ENCODE measurements around the gene TACR1. TPM values are rescaled to one million over a fixed set of nuclear protein-coding genes. Genes with fewer than 3 reads are reported as not detected.

Gene TACR1
- polyA plus RNA-seq, 1 of the 3 experiments (the other 2 are of a cell fraction) = under 0.01 TPM

DNA sequence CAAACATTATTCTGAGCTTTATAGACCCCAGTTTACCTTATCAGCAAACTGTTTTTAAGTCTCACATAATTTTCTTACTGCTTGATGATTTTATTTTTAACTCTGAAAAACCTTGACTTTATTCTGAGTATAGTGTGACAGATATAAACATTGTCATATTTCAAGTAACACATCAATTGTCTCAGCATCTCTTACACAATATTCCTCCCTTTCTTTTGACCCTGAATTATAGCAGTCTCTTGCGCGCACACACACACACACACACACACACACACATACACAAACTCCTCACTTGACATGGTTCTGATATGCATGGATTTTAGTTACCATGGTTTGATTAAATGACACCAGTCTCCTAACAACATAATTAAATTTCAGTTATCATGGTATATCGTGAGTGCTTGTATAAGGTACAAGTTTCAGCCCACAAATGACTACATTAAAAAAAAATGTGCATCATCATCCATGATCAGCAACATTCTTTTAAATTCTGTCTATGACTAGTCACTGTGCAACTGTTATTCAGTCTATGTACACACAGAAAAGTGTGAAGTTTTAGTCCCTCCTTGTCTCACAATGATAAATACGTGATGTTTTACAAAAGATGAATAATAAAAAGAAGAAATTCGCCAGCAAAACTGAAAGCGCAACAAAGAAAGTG, 39.5 kb upstream of the TACR1 start:
- H3K36me3 ChIP-seq (replicated peaks in 1 of 2; ENCODE audit: control insufficient read depth in 1 of 2, insufficient read depth in 2 of 2, low read length in 1 of 2) = no peaks in the 10 kb centered on the region
- H3K9ac ChIP-seq = no peak overlapping the region
- H3K9me3 ChIP-seq = peaks cover 7% of the 10 kb centered on the region; the same call in 1 of the 2 replicates
- ChIA-PET CTCF (interaction anchor here (1.3 to 1.8 kb wide), 2 partner anchors 10 to 146 kb away, joined by 4 to 6 read pairs; no protein-coding TSS in a partner anchor), POLR2A (no interaction called here)
- no peaks in the 10 kb centered on the region for H3F3A ChIP-seq (replicated peaks; ENCODE audit: insufficient read depth)
- WGBS (ENCODE audit: low lambda C conversion rate) = 51% methylated on average over 6 of the region's 6 CpGs
- no peaks in the 10 kb centered on the region for H3K9me2 ChIP-seq
- DNase-seq = no peak
- no peaks in the 10 kb centered on the region; a peak in 1 of 4 replicates for H3K4me1 ChIP-seq (ENCODE audit: control insufficient read depth in 1 of 2, insufficient read depth in 2 of 2, low read depth in 1 of 2, low read length in 1 of 2)
- H3K4me2 ChIP-seq = peak overlapping the region; percentile 14; the same call in 1 of the 2 replicates
- no peaks in the 10 kb centered on the region for H4K20me1 ChIP-seq (ENCODE audit: insufficient read depth)
- H3K79me2 ChIP-seq (ENCODE audit: insufficient read depth) = no peaks in the 10 kb centered on the region
- no peak overlapping the region for H2AFZ ChIP-seq (ENCODE audit: low read depth)
- H3K27ac ChIP-seq (ENCODE audit: low read depth in 2 of 2, low read length in 1 of 2) = no peak overlapping the region
- TF ChIP-seq JUND (IDR thresholded peaks at IDR 0.05) (0 out of 2 replicates have a peak, but pooled peaks have one; percentile 21), RXRA (IDR thresholded peaks at IDR 0.05; ENCODE audit: borderline replicate concordance, low read depth) (no peak)
- no peaks in the 10 kb centered on the region for H3K27me3 ChIP-seq (ENCODE audit: insufficient read depth)
- no peak overlapping the region for H3K4me3 ChIP-seq (ENCODE audit: low read depth in 2 of 2, low read length in 1 of 2)

DNA sequence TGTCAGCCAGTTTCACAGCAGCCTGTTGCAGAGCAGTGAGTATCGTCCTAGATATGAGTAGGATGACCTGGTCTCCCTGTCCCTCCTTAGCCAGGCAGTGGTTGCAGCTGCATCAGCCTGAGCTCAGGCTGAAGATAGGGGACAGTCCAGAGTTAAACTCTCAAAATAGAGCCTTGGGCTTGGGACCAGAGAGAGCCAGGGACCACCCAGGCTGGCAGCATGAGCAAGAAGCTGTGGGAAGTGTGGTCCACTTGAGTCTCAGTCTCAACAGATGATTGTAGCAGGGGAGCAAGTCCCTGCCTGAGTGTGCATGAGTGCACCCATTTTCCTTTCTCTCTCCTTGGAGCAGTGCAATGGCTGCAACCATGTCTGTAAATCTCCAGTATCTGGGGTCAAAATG, 38.0 kb upstream of the TACR1 start:
- H3K27me3 ChIP-seq (ENCODE audit: insufficient read depth) = no peaks in the 10 kb centered on the region
- CTCF ChIA-PET = interaction anchor here (1.8 kb wide), 1 partner anchor 8 kb away, joined by 6 read pairs; no protein-coding TSS in a partner anchor
- peaks cover 6% of the 10 kb centered on the region; the same call in 1 of the 2 replicates for H3K9me3 ChIP-seq
- no peak for TF ChIP-seq RCOR1 (IDR thresholded peaks at IDR 0.05; ENCODE audit: low read length)
- no peak for TF ChIP-seq TCF12 (IDR thresholded peaks at IDR 0.05)
- no peak for TF ChIP-seq EP300 (IDR thresholded peaks at IDR 0.05; ENCODE audit: borderline replicate concordance in 1 of 2, low read depth in 1 of 2, low read length in 1 of 2)
- TF ChIP-seq NRF1 (IDR thresholded peaks at IDR 0.05; ENCODE audit: low read depth, low read length) = no peak
- TF ChIP-seq GABPA (IDR thresholded peaks at IDR 0.05; ENCODE audit: low read depth) = no peak
- no peak for TF ChIP-seq MXI1 (IDR thresholded peaks at IDR 0.05; ENCODE audit: low read depth, low read length)
- TF ChIP-seq, protein P1, sequence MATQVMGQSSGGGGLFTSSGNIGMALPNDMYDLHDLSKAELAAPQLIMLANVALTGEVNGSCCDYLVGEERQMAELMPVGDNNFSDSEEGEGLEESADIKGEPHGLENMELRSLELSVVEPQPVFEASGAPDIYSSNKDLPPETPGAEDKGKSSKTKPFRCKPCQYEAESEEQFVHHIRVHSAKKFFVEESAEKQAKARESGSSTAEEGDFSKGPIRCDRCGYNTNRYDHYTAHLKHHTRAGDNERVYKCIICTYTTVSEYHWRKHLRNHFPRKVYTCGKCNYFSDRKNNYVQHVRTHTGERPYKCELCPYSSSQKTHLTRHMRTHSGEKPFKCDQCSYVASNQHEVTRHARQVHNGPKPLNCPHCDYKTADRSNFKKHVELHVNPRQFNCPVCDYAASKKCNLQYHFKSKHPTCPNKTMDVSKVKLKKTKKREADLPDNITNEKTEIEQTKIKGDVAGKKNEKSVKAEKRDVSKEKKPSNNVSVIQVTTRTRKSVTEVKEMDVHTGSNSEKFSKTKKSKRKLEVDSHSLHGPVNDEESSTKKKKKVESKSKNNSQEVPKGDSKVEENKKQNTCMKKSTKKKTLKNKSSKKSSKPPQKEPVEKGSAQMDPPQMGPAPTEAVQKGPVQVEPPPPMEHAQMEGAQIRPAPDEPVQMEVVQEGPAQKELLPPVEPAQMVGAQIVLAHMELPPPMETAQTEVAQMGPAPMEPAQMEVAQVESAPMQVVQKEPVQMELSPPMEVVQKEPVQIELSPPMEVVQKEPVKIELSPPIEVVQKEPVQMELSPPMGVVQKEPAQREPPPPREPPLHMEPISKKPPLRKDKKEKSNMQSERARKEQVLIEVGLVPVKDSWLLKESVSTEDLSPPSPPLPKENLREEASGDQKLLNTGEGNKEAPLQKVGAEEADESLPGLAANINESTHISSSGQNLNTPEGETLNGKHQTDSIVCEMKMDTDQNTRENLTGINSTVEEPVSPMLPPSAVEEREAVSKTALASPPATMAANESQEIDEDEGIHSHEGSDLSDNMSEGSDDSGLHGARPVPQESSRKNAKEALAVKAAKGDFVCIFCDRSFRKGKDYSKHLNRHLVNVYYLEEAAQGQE (IDR thresholded peaks at IDR 0.05; ENCODE audit: low read depth, low read length) = no peak
- TF ChIP-seq ELF1 (IDR thresholded peaks at IDR 0.05) = no peak
- TF ChIP-seq CHD2 (IDR thresholded peaks at IDR 0.05; ENCODE audit: low read length, partially characterized antibody) = no peak
- no peak for TF ChIP-seq MEF2A (IDR thresholded peaks at IDR 0.05; ENCODE audit: borderline replicate concordance, low read depth)
- TF ChIP-seq EZH2phosphoT487 (IDR thresholded peaks at IDR 0.05; ENCODE audit: borderline replicate concordance, low read depth) = no peak
- TF ChIP-seq, protein P2, sequence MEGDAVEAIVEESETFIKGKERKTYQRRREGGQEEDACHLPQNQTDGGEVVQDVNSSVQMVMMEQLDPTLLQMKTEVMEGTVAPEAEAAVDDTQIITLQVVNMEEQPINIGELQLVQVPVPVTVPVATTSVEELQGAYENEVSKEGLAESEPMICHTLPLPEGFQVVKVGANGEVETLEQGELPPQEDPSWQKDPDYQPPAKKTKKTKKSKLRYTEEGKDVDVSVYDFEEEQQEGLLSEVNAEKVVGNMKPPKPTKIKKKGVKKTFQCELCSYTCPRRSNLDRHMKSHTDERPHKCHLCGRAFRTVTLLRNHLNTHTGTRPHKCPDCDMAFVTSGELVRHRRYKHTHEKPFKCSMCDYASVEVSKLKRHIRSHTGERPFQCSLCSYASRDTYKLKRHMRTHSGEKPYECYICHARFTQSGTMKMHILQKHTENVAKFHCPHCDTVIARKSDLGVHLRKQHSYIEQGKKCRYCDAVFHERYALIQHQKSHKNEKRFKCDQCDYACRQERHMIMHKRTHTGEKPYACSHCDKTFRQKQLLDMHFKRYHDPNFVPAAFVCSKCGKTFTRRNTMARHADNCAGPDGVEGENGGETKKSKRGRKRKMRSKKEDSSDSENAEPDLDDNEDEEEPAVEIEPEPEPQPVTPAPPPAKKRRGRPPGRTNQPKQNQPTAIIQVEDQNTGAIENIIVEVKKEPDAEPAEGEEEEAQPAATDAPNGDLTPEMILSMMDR (IDR thresholded peaks at IDR 0.05) = no peak
- no peak for TF ChIP-seq USF1 (IDR thresholded peaks at IDR 0.05; ENCODE audit: borderline replicate concordance, low read depth)
- TF ChIP-seq GATA2 (CRISPR knock-in tag; IDR thresholded peaks at IDR 0.05) = no peak
- no peak for TF ChIP-seq FOSL2 (IDR thresholded peaks at IDR 0.05; ENCODE audit: borderline replicate concordance, low read depth)
- no peak for TF ChIP-seq POLR2AphosphoS5 (IDR thresholded peaks at IDR 0.05; ENCODE audit: low read depth, low read length)
- TF ChIP-seq JUND (IDR thresholded peaks at IDR 0.05) = no peak
- no peak for TF ChIP-seq YY1 (IDR thresholded peaks at IDR 0.05; ENCODE audit: low read depth)
- no peak overlapping the region for H3K4me2 ChIP-seq
- H3K79me2 ChIP-seq (ENCODE audit: insufficient read depth) = no peaks in the 10 kb centered on the region
- no peak for DNase-seq
- H3K9ac ChIP-seq = no peak overlapping the region
- no peaks in the 10 kb centered on the region for H3F3A ChIP-seq (replicated peaks; ENCODE audit: insufficient read depth)
- H4K20me1 ChIP-seq (ENCODE audit: insufficient read depth) = no peaks in the 10 kb centered on the region
- H3K27ac ChIP-seq (ENCODE audit: low read depth in 2 of 2, low read length in 1 of 2) = no peak overlapping the region
- no CpG with 5 or more reads among the region's 1 CpG for WGBS (ENCODE audit: low lambda C conversion rate)
- H3K36me3 ChIP-seq (replicated peaks in 1 of 2; ENCODE audit: control insufficient read depth in 1 of 2, insufficient read depth in 2 of 2, low read length in 1 of 2) = no peaks in the 10 kb centered on the region
- no peak overlapping the region for H3K4me3 ChIP-seq (ENCODE audit: low read depth in 2 of 2, low read length in 1 of 2)
- POLR2A ChIA-PET = no interaction called here
- no peak overlapping the region for H2AFZ ChIP-seq (ENCODE audit: low read depth)
- H3K9me2 ChIP-seq = no peaks in the 10 kb centered on the region
- H3K4me1 ChIP-seq (ENCODE audit: control insufficient read depth in 1 of 2, insufficient read depth in 2 of 2, low read depth in 1 of 2, low read length in 1 of 2) = no peaks in the 10 kb centered on the region; a peak in 1 of 4 replicates
